GM18526 (cell line): ENCODE measurements around the gene NEK10.

Experiments used
- POLR2A ChIP-seq: IDR thresholded peaks from 3 replicates; pipeline ENCODE4 v1.6.1; 2011; ENCODE audit not compliant: insufficient read length; ENCODE audit errors: extremely low read depth

NEK10 gene

GRCh38 chr3:27085829-27086730 is 283.1 kb downstream of the NEK10 start:
- no peak for TF ChIP-seq POLR2A

GRCh38 chr3:27081992-27082607 is 287.1 kb downstream of the NEK10 start:
- no peak for TF ChIP-seq POLR2A

- TF ChIP-seq POLR2A, result no peak
Measured at GRCh38 chr3:27081566-27081965, 287.6 kb downstream of the NEK10 start.

- no peak for TF ChIP-seq POLR2A
Measured at GRCh38 chr3:27080258-27080525, 289.0 kb downstream of the NEK10 start.

- TF ChIP-seq POLR2A, result no peak
Measured at GRCh38 chr3:27079427-27080257, 289.5 kb downstream of the NEK10 start.

- no peak for TF ChIP-seq POLR2A
Measured at GRCh38 chr3:27078246-27078913, 290.8 kb downstream of the NEK10 start.

GRCh38 chr3:27076815-27077630 is 292.2 kb downstream of the NEK10 start:
- no peak for TF ChIP-seq POLR2A

- TF ChIP-seq POLR2A, result no peak
Measured at GRCh38 chr3:27074914-27075313, 294.3 kb downstream of the NEK10 start.

- TF ChIP-seq POLR2A, result no peak
Measured at GRCh38 chr3:27073912-27074311, 295.3 kb downstream of the NEK10 start.

- TF ChIP-seq POLR2A, result no peak
Measured at GRCh38 chr3:27072810-27073651, 296.2 kb downstream of the NEK10 start.

GRCh38 chr3:27060336-27060735 is 308.8 kb downstream of the NEK10 start:
- no peak for TF ChIP-seq POLR2A
